Astrocyte of the spinal cord (primary cell): Measurements from ENCODE around the gene AP1M1.

Source experiments
- DNase-seq: peaks from one replicate; pipeline ENCODE4 v3.0.0; 2011; ENCODE audit warnings: low read depth, low spot score
- H3K4me3 ChIP-seq: 2 replicates; pipeline ENCODE4 v1.5.1; 2011; ENCODE audit warnings: low read depth, mild to moderate bottlenecking, low read length, moderate library complexity
- in situ Hi-C: cut with HindIII; loops from 2 replicates; pipeline ENCODE4 v1.10.0; 2017; ENCODE audit warnings: low sequenced_read_pairs
- TF ChIP-seq, protein P1 (sequence below): IDR thresholded peaks from 2 replicates; pipeline ENCODE4 v1.5.1; 2012; ENCODE audit warnings: low read depth, mild to moderate bottlenecking, low read length, inconsistent platforms

AP1M1 gene

GRCh38 chr19:16234552-16235445 is 37.1 kb downstream of the AP1M1 start:
- no peak overlapping the region for H3K4me3 ChIP-seq
- DNase-seq, result no peak
- in situ Hi-C loops, result no loop called here
- TF ChIP-seq, protein P1, sequence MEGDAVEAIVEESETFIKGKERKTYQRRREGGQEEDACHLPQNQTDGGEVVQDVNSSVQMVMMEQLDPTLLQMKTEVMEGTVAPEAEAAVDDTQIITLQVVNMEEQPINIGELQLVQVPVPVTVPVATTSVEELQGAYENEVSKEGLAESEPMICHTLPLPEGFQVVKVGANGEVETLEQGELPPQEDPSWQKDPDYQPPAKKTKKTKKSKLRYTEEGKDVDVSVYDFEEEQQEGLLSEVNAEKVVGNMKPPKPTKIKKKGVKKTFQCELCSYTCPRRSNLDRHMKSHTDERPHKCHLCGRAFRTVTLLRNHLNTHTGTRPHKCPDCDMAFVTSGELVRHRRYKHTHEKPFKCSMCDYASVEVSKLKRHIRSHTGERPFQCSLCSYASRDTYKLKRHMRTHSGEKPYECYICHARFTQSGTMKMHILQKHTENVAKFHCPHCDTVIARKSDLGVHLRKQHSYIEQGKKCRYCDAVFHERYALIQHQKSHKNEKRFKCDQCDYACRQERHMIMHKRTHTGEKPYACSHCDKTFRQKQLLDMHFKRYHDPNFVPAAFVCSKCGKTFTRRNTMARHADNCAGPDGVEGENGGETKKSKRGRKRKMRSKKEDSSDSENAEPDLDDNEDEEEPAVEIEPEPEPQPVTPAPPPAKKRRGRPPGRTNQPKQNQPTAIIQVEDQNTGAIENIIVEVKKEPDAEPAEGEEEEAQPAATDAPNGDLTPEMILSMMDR, result no peak

GRCh38 chr19:16235811-16236652 is 38.3 kb downstream of the AP1M1 start:
- TF ChIP-seq, protein P1, result no peak
- in situ Hi-C loops, result no loop called here
- H3K4me3 ChIP-seq, result no peak overlapping the region
- no peak for DNase-seq

GRCh38 chr19:16244091-16244490 is 46.4 kb downstream of the AP1M1 start:
- TF ChIP-seq, protein P1, result no peak
- in situ Hi-C loops, result no loop called here
- no peak overlapping the region for H3K4me3 ChIP-seq
- no peak for DNase-seq

DNA sequence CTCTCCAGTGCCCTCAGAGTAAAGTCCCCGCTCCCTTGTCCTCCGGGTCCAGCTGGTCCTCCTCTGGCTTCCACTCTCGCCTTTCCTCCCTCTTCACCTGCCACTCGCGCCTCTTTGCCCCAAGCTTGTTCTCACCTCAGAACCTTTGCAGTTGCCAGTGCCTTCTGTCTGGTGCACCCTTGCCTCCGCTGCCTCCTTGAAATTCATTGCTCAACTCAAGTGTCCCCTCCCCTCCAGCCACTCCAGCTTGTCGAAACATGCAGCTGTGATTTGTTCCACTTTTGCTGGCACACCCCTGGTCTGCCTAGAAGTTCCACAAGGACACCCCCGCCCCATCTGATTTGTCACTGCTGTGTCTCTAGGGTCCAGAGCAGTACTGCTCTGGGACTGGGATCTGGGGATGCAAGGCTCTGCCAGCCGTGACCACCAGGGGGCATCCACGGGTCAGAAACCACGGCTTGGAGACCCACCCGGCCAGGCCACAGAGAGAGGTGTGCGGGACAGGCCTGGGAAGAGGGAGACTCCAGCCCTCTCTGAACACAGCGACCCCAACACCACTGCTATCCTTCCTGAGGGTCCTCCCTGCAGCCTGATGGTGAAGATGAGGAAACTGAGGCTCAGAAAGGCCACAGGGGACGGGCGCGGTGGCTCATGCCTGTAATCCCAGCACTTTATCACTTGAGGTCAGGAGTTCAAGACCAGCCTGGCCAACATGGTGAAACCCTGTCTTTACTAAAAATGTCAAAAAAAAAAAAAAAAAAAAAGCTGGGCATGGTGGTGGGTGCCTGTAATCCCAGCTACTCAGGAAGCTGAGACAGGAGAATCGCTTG is 49.9 kb downstream of the AP1M1 start:
- DNase-seq, result peak; percentile 70
- no peak overlapping the region for H3K4me3 ChIP-seq
- in situ Hi-C loops, result no loop called here
- TF ChIP-seq, protein P1, result peak; percentile 97

GRCh38 chr19:16248380-16249023 is 50.8 kb downstream of the AP1M1 start:
- no peak for DNase-seq
- TF ChIP-seq, protein P1, result no peak

More at GRCh38 chr19:16248380-16249023, 50.8 kb downstream of the AP1M1 start:
- in situ Hi-C loops, result no loop called here
- no peak overlapping the region for H3K4me3 ChIP-seq
